PC-3 (cell line): ENCODE data around the gene MKRN1. TPM values are rescaled to one million over a fixed set of nuclear protein-coding genes. Genes with fewer than 3 reads are reported as not detected.
"Not testable (repeated sequence)": the region's sequence is repeated elsewhere in the genome, so short reads cannot be mapped to it uniquely, and the experiment has no call there.

ENCODE experiments used
- ATAC-seq: fragments of 200-7000 bp; cut with Tn5 transposase; 2 replicates; pipeline ENCODE4 v1.9.1; 2020; ENCODE audit warnings: mild to moderate bottlenecking, moderate library complexity
- BruUV-seq: library from RNA; stranded (reverse); fragments of 400-500 nt; replicated peaks from 2 replicates; lab custom pipeline; 2021; lab: Mats Ljungman, UMichigan
- CTCF ChIA-PET: fragments of 300-600 bp; sonication (Branson Sonifier 250); formaldehyde crosslinking; loops from one replicate; lab custom pipeline; 2022; ENCODE audit warnings: antibody characterized with exemption; lab: Charles Lee
- POLR2A ChIA-PET: fragments of 300-600 bp; sonication (Branson Sonifier 250); formaldehyde crosslinking; loops from one replicate; lab custom pipeline; 2022; ENCODE audit warnings: antibody characterized with exemption; ENCODE audit not compliant: unreplicated experiment; lab: Charles Lee
- DNase-seq: peaks from one replicate; pipeline ENCODE4 v3.0.0-alpha.2; 2015
- H2AFZ ChIP-seq: fragments of 300-600 bp; sonication (generic); 2 replicates; pipeline ENCODE4 v1.6.0; 2016; ENCODE audit warnings: antibody characterized with exemption, low read length
- H3F3A ChIP-seq: fragments of 300-600 bp; sonication (generic); one replicate; pipeline ENCODE4 v1.6.0; 2017; ENCODE audit warnings: antibody characterized with exemption, low read length, control low read depth, mild to moderate bottlenecking; ENCODE audit not compliant: unreplicated experiment
- H3K27ac ChIP-seq: fragments of 300-600 bp; sonication (generic); 2 replicates; pipeline ENCODE4 v1.5.1; 2016; ENCODE audit warnings: mild to moderate bottlenecking, low read length
- H3K27me3 ChIP-seq: fragments of 300-600 bp; sonication (generic); 2 replicates; pipeline ENCODE4 v1.6.1; 2016; ENCODE audit warnings: low read length, mixed read lengths
- H3K36me3 ChIP-seq: fragments of 300-600 bp; sonication (generic); 2 replicates; pipeline ENCODE4 v1.6.1; 2016; ENCODE audit warnings: low read depth, mixed run types, low read length, mixed read lengths
- H3K4me1 ChIP-seq: fragments of 300-600 bp; sonication (generic); 2 replicates; pipeline ENCODE4 v1.5.1; 2016; ENCODE audit warnings: low read length; ENCODE audit not compliant: insufficient read depth
- H3K4me2 ChIP-seq: fragments of 300-600 bp; sonication (generic); 2 replicates; pipeline ENCODE4 v1.6.0; 2016; ENCODE audit warnings: low read length
- H3K4me3 ChIP-seq: fragments of 300-600 bp; sonication (generic); 2 replicates; pipeline ENCODE4 v1.5.1; 2016; ENCODE audit warnings: mild to moderate bottlenecking, low read length, mixed read lengths
- H3K79me2 ChIP-seq: fragments of 300-600 bp; sonication (generic); 2 replicates; pipeline ENCODE4 v1.6.1; 2017; ENCODE audit warnings: low read length, mixed read lengths
- H3K9ac ChIP-seq: fragments of 300-600 bp; sonication (generic); 2 replicates; pipeline ENCODE4 v1.6.0; 2016; ENCODE audit warnings: mild to moderate bottlenecking, low read length
- H3K9me2 ChIP-seq: fragments of 300-600 bp; sonication (generic); replicated peaks from 2 replicates; pipeline ENCODE4 v1.6.1; 2016; ENCODE audit warnings: mixed run types, low read length, mixed read lengths
- H3K9me3 ChIP-seq: fragments of 300-600 bp; sonication (generic); 2 replicates; pipeline ENCODE4 v1.6.1; 2016; ENCODE audit warnings: low read length, mixed read lengths
- H4K20me1 ChIP-seq: fragments of 300-600 bp; sonication (generic); 2 replicates; pipeline ENCODE4 v1.6.1; 2016; ENCODE audit warnings: low read length, mixed read lengths
- EZH2 ChIP-seq: fragments of 300-600 bp; sonication (generic); IDR thresholded peaks from one replicate; pipeline ENCODE4 v1.6.1; 2017; ENCODE audit warnings: antibody characterized with exemption, mild to moderate bottlenecking, low read length; ENCODE audit not compliant: unreplicated experiment
- EZH2phosphoT487 ChIP-seq: fragments of 300-600 bp; sonication (generic); IDR thresholded peaks from 2 replicates; pipeline ENCODE4 v1.6.1; 2018; ENCODE audit warnings: mild to moderate bottlenecking, antibody characterized with exemption, low read length, borderline replicate concordance
- intact Hi-C: fragments of 100-400 bp; cut with micrococcal nuclease; formaldehyde crosslinking; loops from 2 replicates; pipeline ENCODE4 v1.9.0; 2023
- total RNA-seq: library from RNA; depleted of rRNA; stranded (reverse); fragments of >200 nt; gene quantifications from 2 replicates; pipeline ENCODE4 v1.2.3, GENCODE V29; 2014
- TF ChIP-seq, protein P1 (sequence below): fragments of 300-600 bp; sonication (generic); conservative IDR thresholded peaks from 2 replicates; pipeline ENCODE4 v1.5.1; 2017; ENCODE audit warnings: antibody characterized with exemption, low read depth, mild to moderate bottlenecking, low read length

MKRN1 gene
- total RNA-seq, 1 experiment from 2014 or later = 78.5 TPM

- Histone ChIP-seq H2AFZ (no peak overlapping the region), H3K9me3 (no peaks in the 10 kb centered on the region), H3K9me2 (no peaks in the 10 kb centered on the region), H3K79me2 (no peaks in the 10 kb centered on the region), H3F3A (no peaks in the 10 kb centered on the region), H3K4me2 (no peak overlapping the region), H4K20me1 (no peaks in the 10 kb centered on the region), H3K4me3 (no peak overlapping the region), H3K4me1 (no peaks in the 10 kb centered on the region), H3K9ac (no peak overlapping the region), H3K27ac (no peak overlapping the region), H3K27me3 (no peaks in the 10 kb centered on the region), H3K36me3 (no peaks in the 10 kb centered on the region)
- intact Hi-C loops = no loop called here
- ATAC-seq (no peak), DNase-seq (no peak)
- ChIA-PET CTCF (no interaction called here), POLR2A (no interaction called here)
- BruUV-seq = no TSS peak
- TF ChIP-seq, protein P1, sequence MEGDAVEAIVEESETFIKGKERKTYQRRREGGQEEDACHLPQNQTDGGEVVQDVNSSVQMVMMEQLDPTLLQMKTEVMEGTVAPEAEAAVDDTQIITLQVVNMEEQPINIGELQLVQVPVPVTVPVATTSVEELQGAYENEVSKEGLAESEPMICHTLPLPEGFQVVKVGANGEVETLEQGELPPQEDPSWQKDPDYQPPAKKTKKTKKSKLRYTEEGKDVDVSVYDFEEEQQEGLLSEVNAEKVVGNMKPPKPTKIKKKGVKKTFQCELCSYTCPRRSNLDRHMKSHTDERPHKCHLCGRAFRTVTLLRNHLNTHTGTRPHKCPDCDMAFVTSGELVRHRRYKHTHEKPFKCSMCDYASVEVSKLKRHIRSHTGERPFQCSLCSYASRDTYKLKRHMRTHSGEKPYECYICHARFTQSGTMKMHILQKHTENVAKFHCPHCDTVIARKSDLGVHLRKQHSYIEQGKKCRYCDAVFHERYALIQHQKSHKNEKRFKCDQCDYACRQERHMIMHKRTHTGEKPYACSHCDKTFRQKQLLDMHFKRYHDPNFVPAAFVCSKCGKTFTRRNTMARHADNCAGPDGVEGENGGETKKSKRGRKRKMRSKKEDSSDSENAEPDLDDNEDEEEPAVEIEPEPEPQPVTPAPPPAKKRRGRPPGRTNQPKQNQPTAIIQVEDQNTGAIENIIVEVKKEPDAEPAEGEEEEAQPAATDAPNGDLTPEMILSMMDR = no peak
- TF ChIP-seq EZH2phosphoT487 = no peak
- TF ChIP-seq EZH2 = no peak
These were observed 55.8 kb downstream of the MKRN1 start for GRCh38 chr7:140423501-140423900.

DNA sequence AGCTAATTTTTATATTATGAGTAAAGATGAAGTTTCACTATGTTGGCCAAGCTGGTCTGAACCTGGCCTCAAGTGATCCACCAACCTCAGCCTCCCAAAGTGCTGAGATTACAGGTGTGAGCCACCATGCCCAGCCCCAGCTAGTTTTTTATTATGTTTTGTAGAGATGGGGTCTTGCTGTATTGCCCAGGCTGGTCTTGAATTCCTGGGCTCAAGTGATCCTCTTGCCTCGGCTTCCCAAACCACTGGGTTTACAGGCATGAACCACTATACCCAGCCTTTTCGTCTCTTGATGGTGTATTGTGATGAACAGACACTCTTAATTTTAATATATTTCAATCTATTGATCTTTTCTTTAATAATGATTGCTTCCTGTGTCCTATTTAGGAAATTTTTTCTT, 57.8 kb downstream of the MKRN1 start:
- ChIA-PET CTCF (no interaction called here), POLR2A (no interaction called here)
- H4K20me1 ChIP-seq = no peaks in the 10 kb centered on the region
- H3K36me3 ChIP-seq = no peaks in the 10 kb centered on the region
- DNase-seq (no peak), ATAC-seq (no peak)
- no peaks in the 10 kb centered on the region for H3K9me3 ChIP-seq
- TF ChIP-seq EZH2 (no peak), EZH2phosphoT487 (no peak)
- TF ChIP-seq, protein P1 = no peak
- H3K9ac ChIP-seq = no peak overlapping the region
- no peaks in the 10 kb centered on the region for H3K4me1 ChIP-seq
- intact Hi-C loops = no loop called here
- H3K27me3 ChIP-seq = no peaks in the 10 kb centered on the region
- H2AFZ ChIP-seq = no peak overlapping the region
- no peak overlapping the region for H3K27ac ChIP-seq
- no peaks in the 10 kb centered on the region for H3F3A ChIP-seq
- H3K79me2 ChIP-seq = no peaks in the 10 kb centered on the region
- H3K4me2 ChIP-seq = no peak overlapping the region
- no TSS peak for BruUV-seq
- no peak overlapping the region for H3K4me3 ChIP-seq
- H3K9me2 ChIP-seq = no peaks in the 10 kb centered on the region

- intact Hi-C loops = no loop called here
- Histone ChIP-seq H3K79me2 (no peaks in the 10 kb centered on the region), H3K9me3 (no peaks in the 10 kb centered on the region), H3K9me2 (no peaks in the 10 kb centered on the region), H3K4me2 (no peak overlapping the region), H3F3A (no peaks in the 10 kb centered on the region), H2AFZ (no peak overlapping the region), H3K36me3 (no peaks in the 10 kb centered on the region), H3K9ac (no peak overlapping the region), H3K27me3 (no peaks in the 10 kb centered on the region), H4K20me1 (no peaks in the 10 kb centered on the region), H3K4me3 (no peak overlapping the region), H3K27ac (no peak overlapping the region), H3K4me1 (no peaks in the 10 kb centered on the region)
- ChIA-PET POLR2A (no interaction called here), CTCF (no interaction called here)
- no peak for ATAC-seq
- DNase-seq = no peak
- BruUV-seq = no TSS peak
- TF ChIP-seq EZH2 (no peak), EZH2phosphoT487 (no peak)
- TF ChIP-seq, protein P1 = no peak
These were observed 60.7 kb downstream of the MKRN1 start for GRCh38 chr7:140418653-140419052.

DNA sequence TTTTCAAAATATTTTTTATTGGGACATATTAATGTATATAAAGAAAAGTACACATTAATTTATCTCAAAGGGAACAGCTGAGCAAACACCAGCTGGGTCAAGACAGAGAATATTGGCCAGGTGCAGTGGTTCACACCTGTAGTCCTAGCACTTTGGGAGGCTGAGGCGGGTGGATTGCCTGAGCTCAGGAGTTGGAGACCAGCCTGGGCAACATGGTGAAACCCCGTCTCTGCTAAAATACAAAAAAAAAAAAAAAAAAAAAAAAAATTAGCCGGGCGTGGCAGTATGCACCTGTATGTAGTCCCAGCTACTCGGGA, 61.2 kb downstream of the MKRN1 start:
- H3K4me3 ChIP-seq, intact Hi-C loops, H3K4me1 ChIP-seq, H3K9me2 ChIP-seq, H3K9me3 ChIP-seq, H3K27ac ChIP-seq, H4K20me1 ChIP-seq, H3K4me2 ChIP-seq, H3K9ac ChIP-seq, H2AFZ ChIP-seq, H3K27me3 ChIP-seq, H3K79me2 ChIP-seq, CTCF ChIA-PET, ATAC-seq, H3F3A ChIP-seq, DNase-seq, H3K36me3 ChIP-seq, BruUV-seq: not testable (repeated sequence)
- POLR2A ChIA-PET = interaction anchor here (0.6 kb wide), 1 partner anchor 10 kb away, joined by 3 read pairs; no protein-coding TSS in a partner anchor
